Epithelial cell of esophagus (primary cell): ENCODE measurements around the gene EME1.

Experiments used
- DNase-seq: peaks from one replicate; pipeline ENCODE4 v3.0.0; 2010; ENCODE audit warnings: low read depth
- H3K4me3 ChIP-seq: 2 replicates; pipeline ENCODE4 v1.5.1; 2011; ENCODE audit warnings: mild to moderate bottlenecking, low read length, control low read depth
- CTCF ChIP-seq: IDR thresholded peaks from 2 replicates; pipeline ENCODE4 v1.5.1; 2011; ENCODE audit warnings: low read depth, mild to moderate bottlenecking, low read length, control low read depth, inconsistent platforms; ENCODE audit not compliant: insufficient read depth; ENCODE audit errors: missing control alignments

The EME1 gene

GRCh38 chr17:50350733-50351132 is 22.3 kb upstream of the EME1 start:
- H3K4me3 ChIP-seq: no peak overlapping the region
- no peak for DNase-seq
- TF ChIP-seq CTCF: no peak

GRCh38 chr17:50352072-50352692 is 20.8 kb upstream of the EME1 start:
- H3K4me3 ChIP-seq: no peak overlapping the region
- TF ChIP-seq CTCF: no peak
- no peak for DNase-seq

GRCh38 chr17:50352693-50353599 is 20.1 kb upstream of the EME1 start:
- TF ChIP-seq CTCF: no peak
- DNase-seq: no peak

GRCh38 chr17:50353600-50354195 is 19.3 kb upstream of the EME1 start:
- DNase-seq: no peak
- TF ChIP-seq CTCF: no peak
- H3K4me3 ChIP-seq: no peak overlapping the region

More at GRCh38 chr17:50352693-50353599, 20.1 kb upstream of the EME1 start:
- H3K4me3 ChIP-seq: no peak overlapping the region

- TF ChIP-seq CTCF: no peak
- no peak overlapping the region for H3K4me3 ChIP-seq
- DNase-seq: no peak
Observed at GRCh38 chr17:50354198-50354597, 18.8 kb upstream of the EME1 start.

GRCh38 chr17:50354776-50355175 is 18.3 kb upstream of the EME1 start:
- no peak overlapping the region for H3K4me3 ChIP-seq
- TF ChIP-seq CTCF: no peak
- DNase-seq: no peak
